NCI-H1694 treated with DMSO at 0.1 percent for 48 hours (cell line): ENCODE data around the gene HSP90AB1.

Experiments
- DNase-seq: peaks from one replicate; lab custom pipeline; 2025; lab: John Stamatoyannopoulos, UW

Gene HSP90AB1

DNA sequence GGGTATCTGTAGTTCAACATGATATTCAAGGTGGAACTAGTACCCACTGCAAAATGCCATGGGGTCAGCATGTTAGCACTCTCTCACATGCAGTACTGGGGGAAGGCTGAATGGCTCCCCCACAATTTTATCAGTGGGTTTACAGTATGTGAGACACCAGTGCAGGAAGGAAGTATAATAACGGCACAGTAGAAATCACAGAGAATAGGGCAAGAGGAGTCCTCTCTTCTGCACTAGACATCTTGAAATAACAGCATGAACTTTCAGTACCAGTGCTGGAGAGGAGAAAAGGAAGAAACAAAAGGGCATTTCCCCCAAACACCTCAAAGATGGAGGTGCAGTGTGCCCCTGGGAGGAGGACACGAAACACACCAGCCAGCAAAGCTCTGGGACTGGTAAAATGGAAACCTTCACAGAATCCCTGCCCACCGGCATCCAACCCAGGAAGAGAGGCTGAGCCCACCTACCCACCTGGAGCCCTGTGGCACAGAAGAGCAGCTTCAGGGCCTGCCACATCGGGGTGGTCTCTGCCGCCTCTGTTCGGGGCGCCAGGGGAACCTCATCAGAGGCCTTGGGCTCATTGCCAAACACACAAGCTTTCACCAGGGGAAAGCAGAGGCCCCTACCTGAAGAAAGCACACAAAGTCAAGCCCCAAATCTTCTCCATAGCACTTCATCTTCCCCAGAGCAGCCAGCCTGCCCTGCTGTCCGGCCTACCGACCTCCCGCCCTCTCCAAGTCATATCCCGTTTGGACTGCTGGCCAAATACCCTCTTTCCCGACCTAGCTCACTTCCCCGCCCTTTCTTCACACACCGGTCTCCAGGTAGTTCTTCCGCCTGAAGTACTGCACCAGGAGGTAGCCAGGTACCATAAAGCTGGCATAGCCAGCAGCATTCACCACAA lies 9.2 kb downstream of the HSP90AB1 start:
- DNase-seq: no peak

DNA sequence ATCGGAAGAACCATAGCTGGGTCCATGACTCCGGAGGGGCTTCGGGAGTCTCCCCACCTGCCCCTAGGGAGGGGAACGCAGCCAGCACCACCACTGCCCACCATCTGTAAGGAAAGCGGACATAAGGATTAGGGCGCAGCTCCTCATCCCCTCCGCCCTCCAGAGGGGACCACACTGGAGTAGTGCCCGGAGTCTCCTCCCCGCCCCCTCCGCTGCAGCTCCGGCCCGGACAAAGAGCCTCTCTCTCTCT lies 9.8 kb downstream of the HSP90AB1 start:
- no peak for DNase-seq

DNA sequence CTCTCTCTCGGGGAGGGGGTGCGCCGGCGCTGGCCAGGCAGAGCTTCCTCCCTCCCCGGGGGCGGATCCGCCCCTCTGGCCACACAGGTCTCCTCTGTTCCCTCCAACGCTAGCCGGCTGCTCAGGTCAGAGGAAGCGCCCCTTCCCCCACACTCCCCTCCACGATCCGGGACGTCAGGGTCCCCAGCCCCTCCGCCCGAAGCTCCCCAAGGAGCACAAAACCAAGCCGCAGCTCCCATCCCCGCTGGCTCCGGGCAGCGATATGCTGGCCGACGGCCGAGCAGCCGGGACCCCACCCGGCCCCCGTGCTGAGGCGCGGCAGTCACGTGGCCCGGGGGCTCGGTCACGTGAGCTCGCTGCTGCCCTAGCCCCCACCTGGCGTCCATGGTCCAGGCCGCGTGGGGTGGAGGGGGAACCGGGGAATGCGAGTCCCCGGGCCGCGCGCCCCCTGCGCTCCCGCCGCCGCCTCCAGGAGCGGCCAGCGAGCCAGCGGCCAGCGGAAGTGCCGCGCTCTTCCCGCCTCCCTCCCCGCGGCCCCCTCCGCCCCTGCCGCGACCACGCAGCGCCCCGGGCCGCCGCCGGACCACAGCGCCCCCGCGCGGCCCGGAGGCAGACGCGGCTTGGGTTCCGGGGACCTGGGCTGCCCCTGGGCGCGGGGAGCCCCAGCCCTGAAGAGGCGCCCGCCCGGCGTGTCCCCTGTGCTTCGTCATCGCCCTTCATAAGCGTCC lies 10.3 kb downstream of the HSP90AB1 start, which contains the start of gene SLC35B2:
Gene SLC35B2, minus strand, starts transcription at position 504 of the 728 bp plus-strand sequence. Its CDS starts 118 bp downstream, at position 386.
- peak; percentile 32 for DNase-seq

DNA sequence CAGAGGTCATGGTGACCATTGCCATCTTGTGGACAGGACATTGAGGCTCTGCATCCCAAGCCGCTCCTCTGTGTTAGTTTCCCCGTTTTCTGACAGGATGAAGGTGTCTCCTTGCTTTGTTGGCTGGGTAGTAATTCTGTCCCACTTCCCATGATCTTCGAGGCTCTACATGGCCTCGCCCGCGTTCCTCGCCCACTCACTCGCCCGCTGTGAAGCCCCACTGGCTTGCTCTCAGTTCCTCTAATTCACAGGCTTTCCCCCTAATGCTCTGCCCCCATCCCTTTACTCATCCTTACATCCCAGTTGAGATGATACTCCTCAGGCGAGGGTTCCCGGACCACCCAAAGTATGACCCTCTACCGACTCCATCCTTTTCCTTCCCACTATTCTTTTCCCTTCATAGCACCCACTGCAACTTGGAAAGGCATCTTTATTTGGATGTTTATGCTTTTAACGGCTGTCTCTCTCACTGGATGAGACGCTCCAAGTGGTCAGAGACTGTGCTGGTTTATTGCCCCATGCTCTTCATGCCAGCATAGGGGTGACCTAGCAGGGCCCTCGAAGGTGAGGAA lies 10.9 kb downstream of the HSP90AB1 start:
- no peak for DNase-seq

DNA sequence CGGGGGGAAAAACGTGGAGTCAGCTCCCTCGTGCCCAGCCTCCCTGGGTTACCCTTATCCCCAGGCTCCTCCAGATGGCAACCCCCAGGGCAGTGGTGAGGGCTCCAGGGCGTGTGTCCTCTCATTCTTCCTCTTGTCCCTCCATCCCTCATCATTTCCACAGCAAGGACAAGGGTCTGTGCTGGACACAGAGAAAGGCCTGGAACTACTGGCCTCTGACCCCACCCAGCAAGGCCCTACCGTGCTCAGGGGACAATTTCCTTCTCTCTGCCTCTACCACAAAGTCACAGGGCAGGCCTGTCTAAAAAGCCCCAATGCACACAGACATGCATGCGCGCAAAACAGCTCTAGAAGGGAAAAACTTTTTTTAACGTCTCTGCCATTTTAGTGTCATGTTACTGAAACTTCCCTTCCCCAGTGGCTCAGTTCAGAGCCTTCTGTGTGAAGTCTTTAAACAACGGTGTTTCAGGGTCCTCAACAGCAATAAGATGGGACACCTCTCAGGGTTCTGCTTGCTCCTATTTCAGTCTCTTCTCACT lies 11.5 kb downstream of the HSP90AB1 start:
- no peak for DNase-seq

DNA sequence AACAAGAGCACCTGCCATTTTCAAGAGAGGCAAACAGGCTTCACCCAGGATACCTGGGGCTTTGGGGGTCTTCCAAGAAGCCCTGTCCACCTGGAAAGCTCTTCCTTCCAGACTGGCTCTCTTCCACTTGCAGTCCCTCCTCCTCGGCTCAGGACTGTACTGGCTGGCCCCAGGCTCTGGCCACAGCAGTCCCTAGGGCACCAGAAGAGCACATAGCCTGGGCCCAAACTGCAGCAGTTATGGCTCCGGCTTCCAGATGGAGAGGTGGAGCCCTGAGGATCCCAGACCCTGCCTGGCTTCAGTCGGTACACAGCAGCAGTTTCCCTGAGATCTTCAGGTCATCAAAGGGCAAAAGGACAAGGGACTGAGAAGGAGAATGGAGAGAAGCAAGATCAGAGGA lies 12.0 kb downstream of the HSP90AB1 start:
- DNase-seq: no peak

DNA sequence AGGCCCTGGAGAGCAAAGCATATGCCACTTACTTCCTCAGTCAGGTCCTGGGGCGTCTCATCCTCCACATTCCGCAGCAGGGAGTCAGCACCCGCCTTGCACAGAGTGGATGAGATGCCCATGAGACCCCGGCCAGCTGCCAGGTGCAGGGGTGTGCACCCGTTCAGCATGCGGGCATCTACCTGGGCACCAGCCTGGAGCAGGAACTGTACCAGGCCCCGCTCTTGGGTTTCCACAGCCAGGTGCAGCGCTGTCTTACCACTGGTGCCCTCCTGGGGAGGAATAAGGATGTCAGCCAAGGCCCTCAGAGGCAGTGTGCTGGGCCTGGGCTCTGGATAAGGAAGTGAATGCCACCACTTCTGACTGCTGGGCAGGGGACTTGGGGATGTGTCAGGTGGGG lies 13.1 kb downstream of the HSP90AB1 start:
- DNase-seq: no peak

DNA sequence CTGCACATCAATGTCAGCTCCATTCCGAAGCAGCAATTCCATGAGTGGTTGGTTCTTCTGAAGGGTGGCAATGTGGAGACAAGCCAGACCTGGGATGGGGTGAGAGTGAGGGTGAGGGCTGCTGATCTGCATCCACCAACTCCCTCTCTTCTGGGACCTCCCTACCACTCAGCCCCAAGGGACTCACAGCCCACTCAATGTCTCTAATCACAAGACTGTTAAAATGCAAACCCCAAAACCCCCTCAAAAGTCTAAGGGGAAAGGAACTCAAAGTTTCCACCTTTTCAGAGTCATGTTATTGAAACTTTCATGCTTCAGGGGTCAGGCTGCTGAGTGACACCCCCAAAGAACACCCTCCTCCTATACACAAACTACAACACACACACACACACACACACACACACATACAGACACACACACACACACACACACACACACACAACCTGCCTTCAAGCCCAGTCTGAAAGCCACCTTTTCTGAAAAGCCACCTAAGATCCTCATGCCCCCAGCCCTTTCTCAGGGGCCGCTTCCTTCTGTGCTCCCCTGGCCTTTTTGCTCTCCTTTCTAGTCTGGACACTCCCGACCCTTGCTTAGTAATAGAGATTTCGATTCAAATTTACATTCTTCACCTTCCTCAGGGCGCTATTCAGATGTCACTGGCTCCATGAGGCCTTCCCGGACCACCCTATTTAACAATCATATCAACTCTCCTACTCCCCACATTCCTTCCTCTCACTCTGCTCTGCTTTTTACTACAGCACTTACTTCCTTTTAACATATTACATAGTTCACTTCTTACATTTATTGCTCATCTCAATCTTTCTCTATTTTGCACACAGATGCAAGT lies 13.8 kb downstream of the HSP90AB1 start:
- DNase-seq: no peak

DNA sequence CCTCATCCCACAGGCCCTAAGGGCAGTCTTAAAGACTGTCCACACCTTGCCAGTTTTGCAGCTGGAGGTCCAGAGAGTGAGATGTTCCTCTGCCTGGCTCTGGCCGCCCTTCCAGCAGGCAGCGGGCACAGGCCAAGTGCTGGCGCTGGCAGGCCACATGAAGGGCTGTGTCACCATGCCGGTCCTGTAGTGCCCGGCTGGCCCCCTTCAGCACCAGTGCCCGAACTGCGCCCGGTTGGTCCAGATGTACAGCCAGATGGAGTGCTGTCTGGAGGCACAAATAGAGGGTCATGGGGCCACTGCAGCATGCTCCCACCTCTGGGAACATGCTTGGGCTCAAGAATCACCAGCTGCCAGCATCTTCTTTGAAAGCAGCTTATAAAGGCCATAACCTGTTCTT lies 14.7 kb downstream of the HSP90AB1 start:
- no peak for DNase-seq

DNA sequence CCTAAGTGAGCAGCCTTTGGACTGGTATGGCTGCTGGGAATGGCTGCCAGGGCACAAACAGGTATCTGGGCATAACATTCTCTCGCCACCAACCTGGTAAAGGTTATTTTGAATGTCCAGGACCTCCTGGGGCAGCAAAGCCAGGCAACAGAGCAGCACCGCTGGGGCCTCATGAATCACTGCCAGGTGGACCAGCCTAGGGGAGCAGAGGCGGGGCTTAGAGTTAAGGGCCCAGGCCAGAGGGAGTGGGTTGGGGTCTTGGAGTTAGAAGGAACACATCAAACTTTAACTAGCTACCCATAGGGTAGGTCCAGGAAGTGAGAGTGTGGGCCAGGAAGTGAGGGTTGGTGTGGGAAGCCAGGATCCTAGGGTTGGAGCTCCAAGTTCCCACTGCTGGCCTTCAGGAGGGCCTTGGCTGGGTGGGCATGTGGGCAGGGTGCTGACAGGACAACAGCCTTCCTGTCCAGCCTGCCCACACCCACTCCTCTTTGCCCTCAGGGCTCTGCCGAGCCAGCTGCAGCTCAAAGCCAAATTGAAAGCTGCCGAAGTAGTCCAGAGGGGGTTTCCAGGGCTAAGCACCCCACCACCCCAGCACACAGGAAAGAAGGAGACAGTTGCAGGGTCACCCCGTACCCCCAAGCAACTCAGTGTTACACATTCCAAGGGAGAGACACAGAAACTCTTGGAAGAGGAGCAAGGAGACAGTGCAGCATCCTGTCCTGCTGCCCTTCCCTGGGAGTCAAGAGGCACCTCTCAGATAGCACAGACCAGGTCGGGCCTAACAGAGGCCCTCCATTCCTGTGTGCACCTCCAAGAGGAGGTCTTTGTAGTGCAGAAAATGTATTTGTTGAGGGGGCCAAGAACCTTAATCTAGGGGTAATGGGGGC lies 15.8 kb downstream of the HSP90AB1 start:
- DNase-seq: no peak

DNA sequence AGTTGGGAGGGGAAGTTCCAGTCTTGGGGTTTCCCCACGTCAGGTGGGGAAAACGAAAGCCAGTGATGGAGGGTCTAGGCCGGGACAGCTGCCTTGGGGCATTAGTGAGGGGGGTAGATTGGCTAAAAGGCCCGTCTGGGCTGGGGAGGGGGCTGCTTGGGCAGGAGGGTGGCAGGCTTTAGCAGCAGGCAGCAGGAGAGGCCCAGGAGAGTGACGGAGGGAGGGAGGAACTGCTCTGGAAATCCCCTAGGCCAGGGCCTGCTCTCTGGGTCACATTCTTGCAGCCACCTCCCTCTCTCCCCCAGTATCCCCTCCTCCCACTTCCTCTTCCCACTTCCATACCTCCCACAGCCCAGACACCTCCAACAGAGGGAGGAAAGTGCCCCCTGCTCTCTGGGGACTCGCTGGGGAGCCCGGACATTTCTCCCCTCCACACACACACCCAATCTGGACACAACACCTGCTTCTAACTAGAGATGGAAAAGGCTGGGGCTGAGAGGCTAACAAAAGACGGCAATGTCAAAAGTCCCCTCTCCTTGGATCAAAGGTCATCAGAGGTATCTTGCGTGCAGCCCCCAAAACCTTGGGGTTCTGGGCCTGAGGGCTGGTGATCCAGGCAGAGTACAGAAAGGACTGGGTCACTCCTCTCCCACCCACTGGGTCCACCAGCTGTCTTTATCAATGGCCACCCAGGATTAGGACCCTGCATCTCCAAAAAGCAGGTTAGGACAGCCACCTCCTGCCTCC lies 16.6 kb downstream of the HSP90AB1 start:
- DNase-seq: no peak

DNA sequence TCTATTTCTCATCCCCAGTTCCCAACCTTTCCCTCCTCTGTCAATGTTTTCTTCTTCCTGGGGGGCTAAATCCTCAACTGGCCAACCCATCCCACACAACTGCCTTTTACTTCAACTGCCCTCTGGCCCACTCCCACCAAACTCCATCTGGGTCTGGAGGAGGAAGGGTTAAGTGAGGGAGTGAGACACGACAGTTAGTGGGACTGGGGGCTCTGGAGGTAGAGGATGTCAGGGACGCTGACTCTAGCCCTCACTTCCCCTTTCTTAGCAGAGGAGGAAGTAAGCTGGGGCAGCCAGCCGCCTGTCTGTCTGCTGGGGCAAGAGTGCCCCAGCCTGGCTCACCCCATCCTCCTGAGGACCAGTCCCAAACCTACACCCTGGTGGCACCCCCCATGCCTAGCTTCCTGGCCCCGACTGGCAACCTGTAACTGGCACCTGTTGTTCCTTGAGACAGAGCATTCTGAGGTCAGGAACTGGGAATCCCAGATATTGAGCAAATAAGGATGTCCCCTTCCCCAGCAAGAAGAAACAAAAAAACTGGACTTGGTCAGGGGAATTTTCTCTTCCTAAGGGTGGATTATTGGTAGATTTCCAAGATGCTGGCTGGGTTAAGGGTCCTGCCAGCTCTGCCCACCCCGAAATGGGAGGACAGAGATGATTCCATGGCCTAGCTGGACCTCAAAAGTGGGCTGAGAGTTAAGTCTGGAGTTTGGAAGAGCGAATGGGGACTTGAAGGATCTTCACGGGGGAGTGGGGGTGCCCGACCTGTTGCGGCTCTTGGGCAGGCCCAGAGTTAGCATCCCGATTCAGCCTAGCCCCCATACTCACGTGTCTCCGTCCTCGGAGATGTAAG lies 17.5 kb downstream of the HSP90AB1 start:
- no peak for DNase-seq

DNA sequence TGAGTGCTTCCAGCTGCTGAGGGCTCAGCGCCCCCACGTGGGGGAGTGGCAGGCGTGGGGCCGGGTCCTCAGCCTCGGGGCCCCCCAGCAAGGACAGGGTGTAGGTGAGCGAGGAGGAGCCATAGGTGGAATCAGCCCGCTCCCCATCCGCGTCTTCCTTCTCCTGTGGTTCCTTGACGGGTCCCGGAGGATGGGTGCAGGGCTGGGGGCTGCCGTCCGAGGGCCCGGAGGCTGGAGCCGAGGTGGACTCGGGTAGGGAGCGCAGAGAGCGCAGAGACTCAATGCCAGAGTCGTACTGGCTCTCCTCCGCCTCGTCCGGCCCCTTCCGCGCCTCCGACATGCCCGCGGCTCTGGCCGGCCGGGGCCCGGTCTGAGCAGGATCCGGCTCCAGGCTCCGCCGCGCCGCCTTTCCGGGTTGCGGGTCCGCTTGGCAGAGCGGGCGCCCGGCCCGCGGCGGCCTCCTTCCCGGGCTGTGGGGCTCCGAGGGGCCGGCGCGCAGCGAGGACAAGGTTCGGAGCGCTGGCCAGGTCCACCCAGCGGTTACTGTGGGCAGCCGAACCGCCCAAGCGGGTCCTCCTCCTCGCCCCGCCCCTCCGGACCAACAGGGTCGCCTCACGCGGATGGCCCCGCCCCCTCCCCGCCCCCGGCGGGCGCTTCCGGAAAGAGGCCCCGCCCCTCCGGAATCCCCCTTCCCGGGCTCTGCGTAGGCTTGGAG lies 18.3 kb downstream of the HSP90AB1 start, which contains the start of gene NFKBIE:
Gene NFKBIE, minus strand, starts transcription at position 545 of the 715 bp plus-strand sequence. Its CDS starts 205 bp downstream, at position 340.
- peak; percentile 38 for DNase-seq

DNA sequence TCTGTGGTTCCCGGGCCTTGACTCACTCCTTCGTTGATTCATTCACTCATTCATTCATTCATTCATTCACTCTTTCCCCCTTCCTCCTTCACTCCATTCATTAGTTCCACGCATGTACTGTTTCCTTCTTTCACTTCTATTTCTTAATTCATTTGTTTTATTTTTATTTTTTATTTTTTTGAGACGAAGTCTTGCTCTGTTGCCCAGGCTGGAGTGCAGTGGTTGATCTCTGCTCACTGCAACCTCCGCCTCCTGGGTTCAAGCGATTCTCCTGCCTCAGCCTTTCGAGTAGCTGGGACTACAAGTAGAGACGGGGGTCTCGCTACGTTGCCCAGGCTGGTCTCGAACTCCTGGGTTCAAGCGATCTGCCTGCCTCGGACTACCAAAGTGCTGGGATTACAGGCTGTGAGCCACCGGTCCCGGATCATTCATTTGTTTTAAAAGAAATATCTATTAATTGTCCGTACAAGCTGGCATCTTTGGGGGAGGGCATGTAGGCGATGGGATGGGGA lies 18.9 kb downstream of the HSP90AB1 start:
- DNase-seq: no peak

DNA sequence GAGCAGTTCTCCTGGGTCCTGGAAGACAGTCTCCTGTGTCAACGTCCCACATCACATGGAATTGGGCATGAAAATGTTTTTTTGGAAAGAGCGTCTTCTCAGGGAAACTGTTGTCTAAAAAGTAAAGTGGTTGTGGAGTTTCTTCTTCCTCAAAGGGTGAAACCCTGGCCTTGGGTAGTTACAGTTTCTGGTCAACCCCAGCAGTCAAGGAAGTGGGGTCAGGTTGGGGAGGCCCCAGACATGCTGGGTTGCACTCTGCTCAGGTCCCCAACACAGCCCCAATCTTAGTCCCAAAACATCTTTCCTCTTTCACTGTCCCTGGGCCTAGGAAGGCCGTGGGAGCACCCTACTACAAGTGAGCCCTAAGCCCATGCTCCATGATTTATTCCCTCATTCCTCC lies 19.4 kb downstream of the HSP90AB1 start:
- DNase-seq: no peak

DNA sequence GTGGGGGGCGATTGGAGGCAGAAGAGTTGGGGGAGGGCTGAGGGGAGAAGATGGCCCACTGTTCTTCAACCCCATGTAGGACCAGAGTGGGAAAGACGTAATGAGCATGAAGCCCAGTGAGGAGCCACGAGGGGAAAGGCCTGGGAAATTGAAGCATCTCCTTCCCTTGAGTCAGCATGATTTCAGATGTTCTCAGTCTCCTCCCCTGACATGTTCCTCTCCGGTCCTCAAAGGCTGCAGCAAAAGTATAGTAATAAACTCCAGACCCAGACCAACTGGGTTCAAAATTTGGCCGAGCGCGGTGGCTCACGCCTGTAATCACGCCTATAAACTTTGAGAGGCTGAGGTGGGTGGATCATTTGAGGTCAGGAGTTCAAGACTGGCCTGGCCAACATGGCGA lies 20.4 kb downstream of the HSP90AB1 start:
- DNase-seq: no peak

DNA sequence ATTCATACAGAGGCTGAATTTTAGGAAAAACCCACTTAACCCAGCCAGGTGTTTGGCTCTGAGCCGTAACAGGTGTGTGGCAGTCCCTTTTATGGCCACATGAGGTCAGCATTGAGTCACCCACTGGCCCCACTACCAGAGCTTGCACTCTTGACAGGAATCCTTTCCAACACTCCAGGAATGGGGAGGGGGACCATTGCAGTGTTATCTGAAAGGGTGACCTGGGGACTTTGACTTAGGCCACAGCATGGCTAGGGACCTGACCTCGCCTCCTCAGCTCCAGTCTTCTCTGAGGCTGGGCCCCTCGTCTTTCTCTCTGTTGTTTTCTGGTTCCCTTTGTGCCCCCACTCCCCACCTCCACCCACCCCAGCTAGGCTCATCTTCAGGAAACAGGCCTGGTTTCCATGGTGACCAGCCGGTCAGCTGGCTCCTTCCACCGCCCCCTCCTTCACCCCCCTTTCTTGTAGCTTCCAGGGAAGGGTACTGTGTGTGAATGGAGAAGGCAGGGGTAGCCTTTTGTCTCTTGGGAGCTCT lies 21.3 kb downstream of the HSP90AB1 start:
- peak; percentile 37 for DNase-seq
